SU-DHL-6 (cell line): ENCODE measurements around the gene KLK2.

ENCODE experiments used
- CTCF ChIP-seq: fragments of 200-600 bp; sonication (generic); IDR thresholded peaks from one replicate; pipeline ENCODE4 v1.5.1; 2017; ENCODE audit warnings: antibody characterized with exemption, mild to moderate bottlenecking, low read length, moderate library complexity; ENCODE audit not compliant: insufficient read depth, poor library complexity, severe bottlenecking
- EZH2phosphoT487 ChIP-seq: fragments of 200-600 bp; sonication (generic), shearing (Covaris generic); conservative IDR thresholded peaks from 2 replicates; pipeline ENCODE4 v1.6.1; 2018; ENCODE audit warnings: mild to moderate bottlenecking, antibody characterized with exemption, low read length, moderate library complexity, mixed read lengths

DNA sequence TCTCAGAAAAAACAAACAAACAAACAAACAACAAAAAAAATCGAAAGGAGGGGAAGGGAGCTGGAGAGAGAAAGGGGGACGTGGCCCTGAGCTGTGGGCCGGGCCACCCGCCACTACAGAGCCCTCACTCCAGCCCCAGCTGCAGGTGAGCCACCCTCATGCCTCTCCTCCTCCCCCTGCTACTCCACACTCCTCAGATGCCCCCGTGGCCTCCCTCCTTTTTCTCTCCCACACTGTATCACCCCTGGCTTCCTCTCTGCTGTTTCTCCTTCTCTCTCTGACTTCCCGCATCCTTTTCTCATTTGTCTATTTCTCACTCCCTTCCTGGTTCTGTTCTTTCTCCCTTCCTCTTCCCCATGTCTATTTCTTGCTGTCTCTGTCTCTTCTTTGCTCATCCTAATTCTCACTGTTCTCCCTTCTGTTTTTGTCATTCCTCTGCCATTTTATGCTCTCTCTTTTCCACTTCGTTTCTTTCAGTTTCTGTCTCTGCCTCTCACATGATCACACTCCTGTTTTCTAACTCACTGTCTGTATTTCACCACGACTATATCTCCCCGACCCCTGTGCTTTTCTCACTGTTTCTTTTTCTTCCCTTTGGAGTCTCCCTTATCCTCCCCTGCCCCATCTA lies 2.7 kb downstream of the KLK2 start:
- no peak for TF ChIP-seq CTCF
- TF ChIP-seq EZH2phosphoT487: no peak
